Mucosa of descending colon (tissue), 3 donors: ENCODE data around the gene ATP10B. TPM values are rescaled to one million over a fixed set of nuclear protein-coding genes. Genes with fewer than 3 reads are reported as not detected.

Experiments used
- ATAC-seq: fragments of 200-7000 bp; cut with Tn5 transposase; one replicate; pipeline ENCODE4 v1.9.1; 2020; ENCODE audit warnings: mild to moderate bottlenecking, moderate library complexity
- DNase-seq, 3 donors: peaks; one replicate each; pipeline ENCODE4 v3.0.0-alpha.2; 2020
- H3K36me3 ChIP-seq: fragments of 200-600 bp; one replicate; pipeline ENCODE4 v1.8.0; 2021; ENCODE audit warnings: low read depth, mild to moderate bottlenecking
- H3K4me1 ChIP-seq: fragments of 200-600 bp; one replicate; pipeline ENCODE4 v1.8.0; 2021; ENCODE audit warnings: low read depth, mild to moderate bottlenecking
- H3K4me3 ChIP-seq: fragments of 200-600 bp; one replicate; pipeline ENCODE4 v1.8.0; 2021; ENCODE audit warnings: mild to moderate bottlenecking
- H3K9me3 ChIP-seq: fragments of 200-600 bp; one replicate; pipeline ENCODE4 v1.8.0; 2021; ENCODE audit warnings: mild to moderate bottlenecking
- CTCF ChIP-seq: fragments of 200-600 bp; IDR thresholded peaks from one replicate; pipeline ENCODE4 v1.8.0; 2022; ENCODE audit warnings: antibody characterized with exemption, mild to moderate bottlenecking
- intact Hi-C, 2 donors: fragments of 100-400 bp; cut with DNase I in 1 of 2; cut with micrococcal nuclease in 1 of 2; formaldehyde crosslinking; loops; one replicate each; pipeline versions ENCODE4 v1.11.0 to v1.11.1; 2022; cut with DNase I, micrococcal nuclease
- total RNA-seq, 3 donors: library from RNA; stranded (reverse); fragmentation: NEBNext Ultra II Directional in 2 of 3; extraction: Animal tissue kit (Norgen Biotek cat#: 25700) in 2 of 3; gene quantifications; one replicate each; pipeline versions ENCODE4 v1.2.1 to v1.2.4, GENCODE V29; 2021 to 2023
- donor health status: DM: no; HTN: no; CAD: no; lungs with moderate emphysema.
- donor health status: DM: no; HTN: no; CAD: no.
- donor health status: DM: no; HTN: yes; CAD: no.

The ATP10B gene
- total RNA-seq, 3 donors from 2014 or later = 112 to 265 (median 211) TPM

GRCh38 chr5:160675988-160676387 is 176.0 kb downstream of the ATP10B start:
- no peak for DNase-seq
- no peaks in the 10 kb centered on the region for H3K36me3 ChIP-seq
- intact Hi-C loops = no loop called here
- peak; percentile 41 for ATAC-seq
- no peaks in the 10 kb centered on the region for H3K9me3 ChIP-seq
- no peak overlapping the region for H3K4me3 ChIP-seq
- TF ChIP-seq CTCF = no peak
- H3K4me1 ChIP-seq = peaks cover 15% of the 10 kb centered on the region

DNA sequence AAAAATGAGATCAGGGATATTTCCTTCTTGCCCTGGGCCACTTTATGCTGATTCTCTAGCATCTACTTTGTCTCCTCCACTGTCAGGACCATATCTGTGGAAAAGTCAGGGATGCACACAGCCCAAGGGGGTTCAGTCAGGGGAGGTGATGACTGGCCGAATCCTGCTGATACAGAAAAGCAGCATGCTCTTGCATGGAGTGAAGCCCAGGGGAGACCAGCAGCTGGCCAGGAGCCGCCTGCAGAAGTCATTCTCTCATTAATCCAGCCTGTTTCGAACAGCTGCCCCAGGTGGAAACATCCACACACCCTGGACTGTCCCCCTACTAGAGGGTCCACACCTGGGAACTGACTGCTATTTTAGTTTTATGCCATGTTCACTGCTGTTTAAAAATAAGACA is 177.1 kb downstream of the ATP10B start:
- intact Hi-C loops = no loop called here
- Histone ChIP-seq H3K4me1 (peaks cover 6% of the 10 kb centered on the region), H3K36me3 (no peaks in the 10 kb centered on the region), H3K9me3 (no peaks in the 10 kb centered on the region), H3K4me3 (no peak overlapping the region)
- ATAC-seq (no peak), DNase-seq (no peak)
- TF ChIP-seq CTCF = no peak

GRCh38 chr5:160672521-160672920 is 179.5 kb downstream of the ATP10B start:
- intact Hi-C loops = no loop called here
- ATAC-seq (no peak), DNase-seq (no peak)
- no peaks in the 10 kb centered on the region for H3K36me3 ChIP-seq
- no peaks in the 10 kb centered on the region for H3K9me3 ChIP-seq
- H3K4me3 ChIP-seq = no peak overlapping the region
- TF ChIP-seq CTCF = no peak
- H3K4me1 ChIP-seq = no peaks in the 10 kb centered on the region

- no peak for DNase-seq
These were observed 183.7 kb downstream of the ATP10B start for GRCh38 chr5:160668356-160668755.

DNA sequence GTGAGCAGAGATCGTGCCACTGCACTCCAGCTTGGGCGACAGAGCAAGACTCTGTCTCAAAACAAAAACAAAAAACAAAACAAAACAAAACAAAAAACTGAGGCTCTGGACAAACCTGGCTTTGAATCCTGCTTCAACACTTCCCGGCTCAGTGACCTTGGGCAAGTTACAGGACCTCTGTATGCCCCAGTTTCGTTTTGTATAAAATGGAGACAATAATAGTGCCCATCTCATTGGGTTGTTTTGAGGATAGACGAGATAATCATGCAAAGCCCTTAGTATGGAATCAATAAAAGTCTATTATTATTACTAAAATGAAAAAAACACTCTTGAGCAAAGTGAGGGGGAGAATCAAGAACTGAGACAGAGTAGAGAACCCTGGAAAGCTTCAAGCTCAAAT is 184.9 kb downstream of the ATP10B start:
- Histone ChIP-seq H3K4me3 (no peak overlapping the region), H3K4me1 (no peaks in the 10 kb centered on the region), H3K9me3 (no peaks in the 10 kb centered on the region), H3K36me3 (no peaks in the 10 kb centered on the region)
- DNase-seq (no peak), ATAC-seq (no peak)
- TF ChIP-seq CTCF = no peak
- intact Hi-C loops = no loop called here

More at GRCh38 chr5:160668356-160668755, 183.7 kb downstream of the ATP10B start:
- ATAC-seq = no peak
- Histone ChIP-seq H3K9me3 (no peaks in the 10 kb centered on the region), H3K36me3 (no peaks in the 10 kb centered on the region), H3K4me1 (no peaks in the 10 kb centered on the region), H3K4me3 (no peak overlapping the region)
- intact Hi-C loops = no loop called here
- no peak for TF ChIP-seq CTCF

GRCh38 chr5:160665460-160665859 is 186.6 kb downstream of the ATP10B start:
- no peaks in the 10 kb centered on the region for H3K9me3 ChIP-seq
- TF ChIP-seq CTCF = no peak
- intact Hi-C loops = no loop called here
- H3K4me3 ChIP-seq = no peak overlapping the region
- ATAC-seq (no peak), DNase-seq (no peak)
- no peaks in the 10 kb centered on the region for H3K4me1 ChIP-seq
- no peaks in the 10 kb centered on the region for H3K36me3 ChIP-seq
